HG03175 (cell line): ENCODE results near the gene DNM1.

Experiments
- ATAC-seq: cut with Tn5 transposase; IDR thresholded peaks from one replicate; pipeline ENCODE4 v1.9.1; 2021; ENCODE audit warnings: mild to moderate bottlenecking, moderate library complexity; ENCODE audit not compliant: unreplicated experiment

DNM1 gene

DNA sequence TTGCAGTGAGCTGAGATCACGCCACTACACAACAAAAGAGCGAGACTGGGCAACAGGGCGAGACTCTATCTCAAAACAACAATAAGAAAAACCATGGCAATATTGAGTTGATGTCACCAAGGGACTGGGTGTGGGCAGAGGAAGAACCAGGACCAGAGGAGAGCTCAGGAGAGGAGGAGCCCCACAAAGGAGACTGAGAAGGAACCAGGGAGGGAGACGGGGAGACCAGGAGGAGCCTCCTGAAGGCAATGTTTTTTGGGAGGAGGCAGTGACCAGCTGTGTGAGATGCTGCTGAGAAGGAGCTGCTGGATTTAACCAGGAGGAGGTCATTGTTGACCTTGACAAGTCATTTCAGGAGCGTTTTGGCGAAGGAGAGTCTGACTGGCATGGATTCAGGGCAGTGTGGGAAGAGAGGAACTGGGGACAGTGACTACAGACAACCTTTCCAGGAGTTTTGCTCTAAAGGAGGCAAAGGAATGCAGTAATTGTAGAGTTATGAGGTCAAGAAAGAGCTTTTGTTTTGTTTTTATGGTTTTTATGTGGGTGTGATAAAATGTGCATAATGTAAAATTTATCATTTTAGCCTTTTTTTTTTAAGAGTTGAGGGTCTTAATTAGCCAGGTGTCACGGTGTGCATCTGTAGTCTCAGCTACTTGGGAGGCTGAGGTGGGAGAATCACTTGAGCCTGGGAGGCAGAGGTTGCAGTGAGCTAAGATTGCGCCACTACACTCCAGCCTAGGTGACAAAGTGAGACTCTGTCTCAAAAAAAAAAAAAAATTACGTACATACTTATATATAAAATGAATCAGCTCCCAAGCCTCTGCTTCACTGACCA is 101.2 kb downstream of the DNM1 start:
- ATAC-seq, result no peak
